ENCODE measurements around the gene TRIM32.
A peak's percentile ranks its signal among the peaks of the same experiment; 100 is the strongest.

TRIM32 gene

GRCh38 chr9:116712781-116713180, 25.7 kb downstream of the TRIM32 start:
- no peak for DNase-seq

DNA sequence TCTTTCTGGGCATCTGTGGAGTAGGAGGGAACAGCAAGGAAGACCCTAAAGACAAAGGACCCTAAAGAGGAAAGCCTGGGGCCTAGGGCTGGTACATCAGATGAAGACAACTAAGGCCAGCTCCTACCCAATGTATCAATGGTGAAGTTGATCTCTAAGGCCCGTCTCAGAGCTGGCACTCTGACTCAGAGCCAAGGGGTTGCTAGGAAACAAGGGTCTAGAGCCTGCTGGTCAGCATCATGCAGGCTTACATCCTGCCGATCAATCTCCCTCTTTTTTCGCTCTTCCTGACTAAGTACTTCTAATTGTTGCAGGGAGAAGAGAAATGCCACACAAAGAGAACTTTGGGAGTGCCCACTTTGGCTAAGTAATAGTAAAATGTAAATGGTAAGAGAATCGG, 26.2 kb downstream of the TRIM32 start:
- no peak for DNase-seq

GRCh38 chr9:116715751-116716150, 28.6 kb downstream of the TRIM32 start:
- no peak for DNase-seq

DNA sequence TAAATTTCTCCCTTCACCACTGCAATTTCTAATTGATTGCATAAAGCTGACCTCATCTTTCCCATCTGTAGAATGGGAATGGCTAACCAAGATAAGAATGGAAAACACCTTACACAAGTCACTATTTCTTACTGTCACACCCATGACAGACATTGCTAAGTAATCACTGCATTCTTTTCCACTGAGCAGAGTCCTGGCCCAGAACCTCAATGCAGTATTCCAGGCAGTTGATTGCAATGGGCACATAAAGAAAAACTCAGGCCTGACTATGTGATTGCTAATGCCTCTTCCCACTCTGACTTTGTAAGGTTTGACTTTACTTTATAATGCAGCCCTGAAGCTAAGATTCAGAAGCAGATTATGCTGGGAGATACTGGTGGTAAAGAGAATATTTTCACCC, 29.3 kb downstream of the TRIM32 start:
- no peak for DNase-seq

DNA sequence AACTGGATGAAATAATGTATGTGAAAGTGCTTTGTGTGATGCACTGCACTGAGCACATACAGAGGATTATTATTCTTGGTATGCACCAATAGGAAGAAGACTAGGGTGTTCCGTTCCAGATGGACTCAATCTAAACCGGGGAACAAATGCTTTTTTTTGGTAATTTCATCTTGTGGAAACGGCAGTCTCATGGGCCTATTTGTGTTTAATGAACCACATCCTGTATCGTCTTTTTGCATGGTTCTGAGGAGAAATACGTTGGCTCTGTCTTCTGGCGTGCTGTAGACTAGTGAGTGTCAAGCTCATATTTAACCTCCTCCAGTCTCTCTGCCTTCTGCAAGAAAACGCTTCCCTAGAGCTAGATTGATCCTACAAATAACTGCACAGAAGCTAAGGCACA, 30.0 kb downstream of the TRIM32 start:
- no peak for DNase-seq

- DNase-seq = no peak
Measured at GRCh38 chr9:116718111-116718510, 31.0 kb downstream of the TRIM32 start.

- DNase-seq = no peak
Measured at GRCh38 chr9:116720111-116720510, 33.0 kb downstream of the TRIM32 start.

DNA sequence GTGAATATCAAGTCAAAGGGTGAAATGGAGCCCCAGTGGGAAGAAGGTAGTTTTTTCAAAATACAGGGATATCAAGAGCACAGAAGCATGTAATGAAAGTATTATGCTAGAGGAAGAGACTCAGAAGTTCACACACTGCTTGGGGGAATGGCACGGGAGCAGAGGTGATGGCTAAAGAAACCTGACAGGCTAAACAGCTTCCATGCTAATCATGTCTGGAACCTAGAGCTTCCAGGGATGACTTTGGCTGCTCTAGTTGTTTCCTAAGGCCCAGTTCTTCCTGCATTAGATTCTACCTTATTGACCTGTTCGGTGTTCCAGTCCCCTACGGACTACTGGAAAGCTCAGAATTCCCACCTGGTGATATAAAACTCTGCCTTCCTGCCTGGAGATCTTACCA, 34.3 kb downstream of the TRIM32 start:
- DNase-seq = no peak

DNA sequence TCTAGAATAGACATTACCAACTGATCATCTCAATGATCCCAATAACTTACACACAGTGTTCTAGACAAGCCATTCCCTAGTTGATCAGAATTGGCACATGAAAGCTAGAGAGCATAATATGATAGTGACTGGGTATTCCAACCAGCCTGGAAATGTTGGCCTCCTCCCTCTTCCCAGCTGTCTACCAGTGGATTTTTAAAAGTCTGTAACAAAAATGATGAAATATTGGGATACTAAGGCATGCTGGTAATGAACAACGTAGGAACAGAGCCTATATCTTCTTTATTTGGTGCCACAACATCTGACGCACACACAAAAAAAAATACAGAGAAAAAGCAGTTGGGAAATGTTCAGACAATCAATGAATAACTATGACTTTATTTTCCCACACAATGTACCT, 34.8 kb downstream of the TRIM32 start:
- no peak for DNase-seq

DNA sequence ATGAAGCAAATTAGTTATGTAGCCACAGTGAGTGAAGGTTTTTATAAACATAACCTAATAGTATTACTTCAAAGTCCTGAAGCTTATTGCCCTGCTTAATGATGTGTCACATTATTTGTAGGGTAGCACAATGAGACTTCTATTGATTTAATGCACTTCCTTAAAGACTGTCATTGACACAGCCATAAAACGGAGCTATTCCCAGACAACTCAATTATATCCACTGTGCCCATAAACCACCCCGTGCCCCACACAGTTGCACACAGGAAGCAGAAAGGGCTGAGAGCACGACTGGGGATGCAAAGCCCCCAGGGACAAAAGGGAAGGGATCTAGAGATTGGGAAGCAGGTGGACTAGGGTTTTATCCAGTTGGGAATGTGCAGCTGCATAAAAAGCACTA, 37.0 kb downstream of the TRIM32 start:
- DNase-seq = no peak

- no peak for DNase-seq
Measured at GRCh38 chr9:116726602-116727001, 39.5 kb downstream of the TRIM32 start.

DNA sequence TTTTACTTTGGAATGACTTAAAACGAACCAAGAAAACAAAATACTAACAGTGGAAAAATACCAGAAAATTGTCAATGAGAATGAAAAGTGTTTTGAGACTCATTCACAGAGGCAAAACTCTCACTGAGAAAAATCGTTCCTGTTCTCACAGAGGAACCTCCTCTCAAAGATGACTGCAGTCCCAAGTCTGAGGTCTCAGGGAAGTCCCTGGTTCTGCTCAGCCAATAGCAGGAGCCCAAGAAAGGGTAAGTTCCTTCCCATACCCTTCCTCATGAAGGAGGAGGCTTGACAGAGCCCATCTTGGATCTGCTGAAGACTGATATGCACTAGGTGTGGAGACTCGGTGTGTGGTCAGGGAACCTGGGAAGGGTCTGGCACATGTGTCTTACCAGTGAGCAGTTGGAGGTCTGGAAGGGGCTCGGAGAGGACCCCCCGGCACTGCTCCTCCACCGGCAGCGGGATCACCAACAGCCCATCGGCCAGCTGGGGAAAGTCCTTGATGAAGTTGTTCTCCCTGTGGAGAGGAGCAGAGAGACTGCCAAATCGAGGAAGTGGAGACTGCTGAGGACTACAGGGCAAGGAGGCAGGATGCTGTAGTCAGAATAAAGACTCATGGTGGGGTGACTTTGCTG, 46.0 kb downstream of the TRIM32 start:
- no peak for DNase-seq

DNA sequence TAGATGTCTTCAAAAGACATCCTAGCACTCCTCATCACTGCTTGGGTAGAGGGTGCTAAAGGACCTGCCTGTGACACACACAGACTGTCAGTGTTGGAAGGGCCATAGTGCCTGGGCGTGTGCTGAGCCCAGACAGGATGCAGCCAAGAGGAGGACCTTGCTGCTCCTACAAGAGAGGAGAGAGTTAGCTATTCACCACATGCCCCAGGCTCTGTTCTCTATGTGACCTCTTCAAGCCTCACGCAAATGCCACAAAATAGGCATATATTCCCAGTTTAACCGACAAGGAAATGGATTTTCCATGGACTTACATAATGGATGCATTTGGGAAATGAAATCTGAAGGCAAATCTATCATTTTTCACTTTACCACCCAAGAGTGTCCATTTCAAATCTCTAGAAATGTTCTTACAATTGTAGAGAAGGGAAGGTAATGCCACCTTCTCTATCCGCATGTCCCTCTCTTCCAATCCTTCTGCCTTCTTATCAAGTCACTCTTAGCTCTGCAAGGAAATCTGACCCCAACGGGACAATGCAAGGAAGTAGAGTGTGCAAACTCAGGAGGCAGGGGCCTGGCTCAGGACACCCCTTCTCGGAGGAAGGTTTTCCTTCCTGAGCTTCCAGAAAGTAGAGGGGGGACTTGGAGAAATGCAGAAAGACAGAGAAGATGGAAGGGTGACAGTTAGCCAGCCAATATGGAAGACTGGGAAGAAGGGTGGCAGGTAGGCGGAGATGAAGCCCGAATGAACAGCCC, 49.5 kb downstream of the TRIM32 start:
- DNase-seq = no peak

DNA sequence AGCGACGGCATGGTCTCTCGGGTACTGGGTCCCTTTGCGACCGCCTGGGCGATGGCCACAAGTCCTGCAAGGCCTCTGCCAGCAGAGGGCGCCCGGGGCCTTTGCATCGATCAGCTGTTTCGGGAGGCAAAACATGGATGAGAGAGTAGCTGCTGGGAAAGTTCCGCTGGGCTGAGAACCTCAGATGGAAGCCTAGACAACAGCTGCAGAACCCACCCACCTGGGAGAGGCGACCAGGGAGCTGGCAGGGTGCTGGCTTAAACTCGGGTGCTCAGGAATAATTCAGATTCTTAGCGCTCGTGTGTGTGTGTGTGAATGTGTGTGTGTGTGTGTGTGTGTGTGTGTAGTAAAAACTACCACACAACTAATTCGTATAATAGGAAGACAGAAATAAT, 50.0 kb downstream of the TRIM32 start:
- peak in 1 of 2 donors; percentile 11 for DNase-seq

- no peak for DNase-seq
Measured at GRCh38 chr9:116741086-116741740, 54.1 kb downstream of the TRIM32 start.

GRCh38 chr9:116741742-116742141, 54.6 kb downstream of the TRIM32 start:
- no peak for DNase-seq

- DNase-seq = no peak
Measured at GRCh38 chr9:116749176-116749575, 62.1 kb downstream of the TRIM32 start.

GRCh38 chr9:116749772-116750171, 62.7 kb downstream of the TRIM32 start:
- DNase-seq = no peak

GRCh38 chr9:116750510-116750909, 63.4 kb downstream of the TRIM32 start:
- no peak for DNase-seq
